GM12878 (cell line): ENCODE results near the gene RUNX3. TPM values are rescaled to one million over a fixed set of nuclear protein-coding genes. Genes with fewer than 3 reads are reported as not detected.
A peak's percentile ranks its signal among the peaks of the same experiment; 100 is the strongest.

ENCODE experiments used
- ATF7 ChIP-seq: fragments of 450-650 bp; IDR thresholded peaks from 2 replicates; pipeline ENCODE4 v1.6.1; 2016; ENCODE audit warnings: low read depth, mild to moderate bottlenecking
- BACH1 ChIP-seq: fragments of 450-650 bp; IDR thresholded peaks from 2 replicates; pipeline ENCODE4 v1.6.1; 2017; ENCODE audit warnings: mild to moderate bottlenecking, borderline replicate concordance
- BHLHE40 ChIP-seq, 2 experiments: fragments of 450-650 bp in 1 of 2; IDR thresholded peaks; 2 replicates each; pipeline ENCODE4 v1.6.1; 2011 to 2017; ENCODE audit warnings: low read depth in 2 of 2, borderline replicate concordance in 1 of 2, improper control_type of control experiment in 1 of 2, low read length in 1 of 2, mild to moderate bottlenecking in 1 of 2
- CHD1 ChIP-seq: IDR thresholded peaks from 2 replicates; pipeline ENCODE4 v1.6.1; 2012; ENCODE audit warnings: low read depth, low read length, improper control_type of control experiment
- CREM ChIP-seq: IDR thresholded peaks from 2 replicates; pipeline ENCODE4 v1.6.1; 2014; ENCODE audit warnings: antibody characterized with exemption, low read depth
- DPF2 ChIP-seq: fragments of 450-650 bp; IDR thresholded peaks from 2 replicates; pipeline ENCODE4 v1.6.1; 2017; ENCODE audit warnings: mild to moderate bottlenecking
- ELK1 ChIP-seq: IDR thresholded peaks from 2 replicates; pipeline ENCODE4 v1.6.1; 2012; ENCODE audit warnings: low read depth, low read length, improper control_type of control experiment
- EP300 ChIP-seq, 2 experiments: fragments of 150-350 bp in 1 of 2; IDR thresholded peaks; 2 replicates each; pipeline ENCODE4 v1.6.1; 2011 to 2012; ENCODE audit warnings: low read depth in 2 of 2, low read length in 2 of 2, borderline replicate concordance in 1 of 2, improper control_type of control experiment in 1 of 2, inconsistent platforms in 1 of 2; ENCODE audit not compliant: control insufficient read depth in 1 of 2
- JUNB ChIP-seq: IDR thresholded peaks from 2 replicates; pipeline ENCODE4 v1.6.1; 2016; ENCODE audit warnings: antibody characterized with exemption, mild to moderate bottlenecking
- KAT2A ChIP-seq: conservative IDR thresholded peaks from 2 replicates; pipeline ENCODE4 v1.6.1; 2011; ENCODE audit warnings: low read depth, low read length; ENCODE audit not compliant: control insufficient read depth
- MAX ChIP-seq: IDR thresholded peaks from 2 replicates; pipeline ENCODE4 v1.6.1; 2012; ENCODE audit warnings: low read depth, low read length, improper control_type of control experiment
- NFIC ChIP-seq: IDR thresholded peaks from 2 replicates; pipeline ENCODE4 v1.6.1; 2012; ENCODE audit warnings: low read depth, mild to moderate bottlenecking, inconsistent platforms, low read length, moderate library complexity
- NFYA ChIP-seq: IDR thresholded peaks from 2 replicates; pipeline ENCODE4 v1.6.1; 2011; ENCODE audit warnings: low read depth, mild to moderate bottlenecking, low read length, improper control_type of control experiment, borderline replicate concordance
- NRF1 ChIP-seq: conservative IDR thresholded peaks from 2 replicates; pipeline ENCODE4 v1.6.1; 2011; ENCODE audit warnings: mild to moderate bottlenecking, low read depth, low read length, improper control_type of control experiment
- PML ChIP-seq: IDR thresholded peaks from 2 replicates; pipeline ENCODE4 v1.6.1; 2012; ENCODE audit warnings: low read length, inconsistent platforms
- SIX5 ChIP-seq: IDR thresholded peaks from 2 replicates; pipeline ENCODE4 v1.6.1; 2011; ENCODE audit warnings: mild to moderate bottlenecking, low read depth, low read length, moderate library complexity; ENCODE audit not compliant: severe bottlenecking
- USF2 ChIP-seq: IDR thresholded peaks from 2 replicates; pipeline ENCODE4 v1.6.1; 2011; ENCODE audit warnings: low read depth, low read length, improper control_type of control experiment, borderline replicate concordance
- WRNIP1 ChIP-seq: IDR thresholded peaks from 2 replicates; pipeline ENCODE4 v1.6.1; 2011; ENCODE audit warnings: low read depth, low read length, improper control_type of control experiment, borderline replicate concordance
- polyA plus RNA-seq, 11 experiments: library from polyadenylated mRNA; depleted of rRNA in 4 of 11; unstranded in 6 of 11; stranded (reverse) in 5 of 11; fragments of >200 nt; fragmentation: Nextera tagmentation in 4 of 11; fragmentation: Illumina TruSeq in 1 of 11; extraction: Ambion mirVana in 4 of 11; extraction: Trizol in 1 of 11; gene quantifications; 1 replicate in 1 of 11; 2 replicates in 10 of 11; pipeline versions ENCODE4 v1.2.1 to v1.2.3, GENCODE V29; 2011 to 2016; ENCODE audit warnings: inconsistent platforms in 2 of 11, missing spikeins in 2 of 11, low read depth in 1 of 11
- total RNA-seq, 4 experiments: library from RNA; depleted of rRNA in 3 of 4; stranded (reverse); fragments of >200 nt in 3 of 4; fragmentation: Illumina TruSeq in 1 of 4; extraction: Trizol in 1 of 4; gene quantifications; 2 replicates each; pipeline versions ENCODE4 v1.2.1 to v1.2.3, GENCODE V29; 2013 to 2021
- TF ChIP-seq, protein P1 (sequence below): fragments of 450-650 bp; formaldehyde crosslinking; IDR thresholded peaks from 2 replicates; pipeline ENCODE4 v1.4.0; 2022; ENCODE audit warnings: mild to moderate bottlenecking, moderate library complexity
- TF ChIP-seq, protein P2 (sequence below): IDR thresholded peaks from 2 replicates; pipeline ENCODE4 v1.6.1; 2011; ENCODE audit warnings: borderline replicate concordance, low read depth, mild to moderate bottlenecking, moderate library complexity, low read length; ENCODE audit not compliant: insufficient read depth, poor library complexity, severe bottlenecking
- TF ChIP-seq, protein P3 (sequence below): fragments of 450-650 bp; conservative IDR thresholded peaks from 2 replicates; pipeline ENCODE4 v1.6.1; 2017; ENCODE audit warnings: mild to moderate bottlenecking, moderate library complexity

Gene RUNX3
- total and polyA plus RNA-seq, 10 of the 15 experiments (the other 5 are each of a cell fraction or from before 2014, with no cell fraction given) = 19.0 to 151 (median 31.4) TPM

DNA sequence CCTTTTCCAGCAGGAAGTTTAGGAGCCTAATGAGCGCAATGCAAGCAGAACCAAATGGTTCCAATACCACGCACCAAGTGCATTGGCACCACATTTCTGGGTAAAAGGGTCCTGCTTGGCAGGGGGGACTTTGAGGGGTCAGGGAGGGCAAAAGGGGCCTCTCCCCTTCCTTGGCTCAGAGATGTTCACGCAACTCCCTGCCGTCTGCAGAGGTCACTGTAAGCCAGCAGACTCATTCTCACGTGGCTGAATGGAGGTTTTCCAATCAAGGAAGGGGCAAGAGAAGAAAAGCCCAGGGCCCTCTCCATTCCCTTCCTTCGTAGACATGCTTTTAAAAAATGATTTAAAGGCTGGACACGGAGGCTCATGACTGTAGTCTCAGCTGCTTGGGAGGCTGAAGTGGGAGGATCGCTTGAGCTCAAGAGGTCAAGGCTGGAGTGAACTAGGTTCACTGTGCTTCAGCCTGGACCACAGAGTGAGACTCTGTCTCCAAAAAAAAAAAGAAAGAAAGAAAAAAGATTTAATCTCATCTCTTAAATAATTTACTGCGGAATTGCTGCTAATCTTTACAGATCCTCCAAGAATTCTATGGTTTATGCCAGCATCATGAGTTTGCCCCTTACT lies 80.3 kb downstream of the RUNX3 start (continued):
- TF ChIP-seq ELK1 = no peak
- no peak for TF ChIP-seq CREM
- TF ChIP-seq WRNIP1 = no peak
- no peak for TF ChIP-seq PML
- TF ChIP-seq BHLHE40 (IDR thresholded peaks at IDR 0.05; ENCODE audit: borderline replicate concordance in 1 of 2, low read depth in 2 of 2, low read length in 1 of 2) = peak; percentile 70 to 79; a peak in 3 of 4 replicates
- TF ChIP-seq, protein P1, sequence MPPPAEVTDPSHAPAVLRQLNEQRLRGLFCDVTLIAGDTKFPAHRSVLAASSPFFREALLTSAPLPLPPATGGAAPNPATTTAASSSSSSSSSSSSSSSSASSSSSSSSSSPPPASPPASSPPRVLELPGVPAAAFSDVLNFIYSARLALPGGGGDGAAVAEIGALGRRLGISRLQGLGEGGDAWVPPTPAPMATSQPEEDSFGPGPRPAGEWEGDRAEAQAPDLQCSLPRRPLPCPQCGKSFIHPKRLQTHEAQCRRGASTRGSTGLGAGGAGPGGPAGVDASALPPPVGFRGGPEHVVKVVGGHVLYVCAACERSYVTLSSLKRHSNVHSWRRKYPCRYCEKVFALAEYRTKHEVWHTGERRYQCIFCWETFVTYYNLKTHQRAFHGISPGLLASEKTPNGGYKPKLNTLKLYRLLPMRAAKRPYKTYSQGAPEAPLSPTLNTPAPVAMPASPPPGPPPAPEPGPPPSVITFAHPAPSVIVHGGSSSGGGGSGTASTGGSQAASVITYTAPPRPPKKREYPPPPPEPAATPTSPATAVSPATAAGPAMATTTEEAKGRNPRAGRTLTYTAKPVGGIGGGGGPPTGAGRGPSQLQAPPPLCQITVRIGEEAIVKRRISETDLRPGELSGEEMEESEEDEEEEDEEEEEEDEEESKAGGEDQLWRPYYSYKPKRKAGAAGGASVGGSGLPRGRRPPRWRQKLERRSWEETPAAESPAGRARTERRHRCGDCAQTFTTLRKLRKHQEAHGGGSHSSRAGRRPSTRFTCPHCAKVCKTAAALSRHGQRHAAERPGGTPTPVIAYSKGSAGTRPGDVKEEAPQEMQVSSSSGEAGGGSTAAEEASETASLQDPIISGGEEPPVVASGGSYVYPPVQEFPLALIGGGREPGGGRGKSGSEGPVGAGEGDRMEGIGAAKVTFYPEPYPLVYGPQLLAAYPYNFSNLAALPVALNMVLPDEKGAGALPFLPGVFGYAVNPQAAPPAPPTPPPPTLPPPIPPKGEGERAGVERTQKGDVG = no peak
- TF ChIP-seq CHD1 = no peak
- TF ChIP-seq MAX = 0 out of 2 replicates have a peak, but pooled peaks have one; percentile 34
- no peak for TF ChIP-seq SIX5
- TF ChIP-seq NRF1 = no peak
- TF ChIP-seq, protein P2, sequence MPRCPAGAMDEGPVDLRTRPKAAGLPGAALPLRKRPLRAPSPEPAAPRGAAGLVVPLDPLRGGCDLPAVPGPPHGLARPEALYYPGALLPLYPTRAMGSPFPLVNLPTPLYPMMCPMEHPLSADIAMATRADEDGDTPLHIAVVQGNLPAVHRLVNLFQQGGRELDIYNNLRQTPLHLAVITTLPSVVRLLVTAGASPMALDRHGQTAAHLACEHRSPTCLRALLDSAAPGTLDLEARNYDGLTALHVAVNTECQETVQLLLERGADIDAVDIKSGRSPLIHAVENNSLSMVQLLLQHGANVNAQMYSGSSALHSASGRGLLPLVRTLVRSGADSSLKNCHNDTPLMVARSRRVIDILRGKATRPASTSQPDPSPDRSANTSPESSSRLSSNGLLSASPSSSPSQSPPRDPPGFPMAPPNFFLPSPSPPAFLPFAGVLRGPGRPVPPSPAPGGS = no peak
- TF ChIP-seq ATF7 = no peak
- no peak for TF ChIP-seq USF2
- no peak for TF ChIP-seq NFYA
- TF ChIP-seq, protein P3, sequence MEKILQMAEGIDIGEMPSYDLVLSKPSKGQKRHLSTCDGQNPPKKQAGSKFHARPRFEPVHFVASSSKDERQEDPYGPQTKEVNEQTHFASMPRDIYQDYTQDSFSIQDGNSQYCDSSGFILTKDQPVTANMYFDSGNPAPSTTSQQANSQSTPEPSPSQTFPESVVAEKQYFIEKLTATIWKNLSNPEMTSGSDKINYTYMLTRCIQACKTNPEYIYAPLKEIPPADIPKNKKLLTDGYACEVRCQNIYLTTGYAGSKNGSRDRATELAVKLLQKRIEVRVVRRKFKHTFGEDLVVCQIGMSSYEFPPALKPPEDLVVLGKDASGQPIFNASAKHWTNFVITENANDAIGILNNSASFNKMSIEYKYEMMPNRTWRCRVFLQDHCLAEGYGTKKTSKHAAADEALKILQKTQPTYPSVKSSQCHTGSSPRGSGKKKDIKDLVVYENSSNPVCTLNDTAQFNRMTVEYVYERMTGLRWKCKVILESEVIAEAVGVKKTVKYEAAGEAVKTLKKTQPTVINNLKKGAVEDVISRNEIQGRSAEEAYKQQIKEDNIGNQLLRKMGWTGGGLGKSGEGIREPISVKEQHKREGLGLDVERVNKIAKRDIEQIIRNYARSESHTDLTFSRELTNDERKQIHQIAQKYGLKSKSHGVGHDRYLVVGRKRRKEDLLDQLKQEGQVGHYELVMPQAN = no peak
- TF ChIP-seq DPF2 = no peak
- no peak for TF ChIP-seq KAT2A
- TF ChIP-seq NFIC = no peak
- TF ChIP-seq JUNB = no peak
- TF ChIP-seq EP300 (IDR thresholded peaks at IDR 0.05; ENCODE audit: borderline replicate concordance in 1 of 2, control insufficient read depth in 1 of 2, low read depth in 2 of 2, low read length in 2 of 2) = no peak
- no peak for TF ChIP-seq BACH1
